ENCODE measurements around the gene AMOTL2.

AMOTL2 gene

DNA sequence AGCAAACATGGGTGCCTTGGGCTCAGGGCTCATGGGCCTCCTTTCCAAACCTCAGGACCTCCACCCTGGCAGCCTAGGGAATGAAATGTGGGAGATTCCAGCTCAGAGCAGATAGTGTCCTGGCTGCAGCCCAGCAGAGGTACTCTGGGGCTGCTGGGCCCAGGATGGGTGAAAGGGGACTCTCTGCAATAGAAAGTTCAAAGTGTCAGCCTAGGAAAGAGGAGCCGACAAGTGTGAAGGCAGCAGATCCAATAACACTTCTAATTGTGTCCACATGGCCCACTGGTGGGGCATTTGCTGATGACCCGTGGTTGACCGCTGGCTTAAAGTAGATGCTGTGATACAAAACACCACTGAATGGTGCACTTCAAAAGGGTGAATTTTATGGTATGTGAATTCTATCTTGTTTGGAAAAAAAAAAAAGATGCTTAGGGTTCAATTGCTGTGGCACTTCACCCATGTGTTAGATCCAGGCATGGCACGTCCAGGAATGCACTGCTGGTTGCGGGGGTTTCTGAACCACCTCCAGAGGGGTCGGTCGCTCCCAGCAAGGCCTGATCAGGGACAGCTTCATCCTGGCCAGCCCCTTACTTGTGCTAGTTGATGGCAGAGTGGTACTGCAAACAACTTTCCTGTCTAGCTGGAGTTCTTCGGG lies 20.9 kb downstream of the AMOTL2 start:
- no peak for DNase-seq (ENCODE audit: low read depth in 2 of 2)

DNA sequence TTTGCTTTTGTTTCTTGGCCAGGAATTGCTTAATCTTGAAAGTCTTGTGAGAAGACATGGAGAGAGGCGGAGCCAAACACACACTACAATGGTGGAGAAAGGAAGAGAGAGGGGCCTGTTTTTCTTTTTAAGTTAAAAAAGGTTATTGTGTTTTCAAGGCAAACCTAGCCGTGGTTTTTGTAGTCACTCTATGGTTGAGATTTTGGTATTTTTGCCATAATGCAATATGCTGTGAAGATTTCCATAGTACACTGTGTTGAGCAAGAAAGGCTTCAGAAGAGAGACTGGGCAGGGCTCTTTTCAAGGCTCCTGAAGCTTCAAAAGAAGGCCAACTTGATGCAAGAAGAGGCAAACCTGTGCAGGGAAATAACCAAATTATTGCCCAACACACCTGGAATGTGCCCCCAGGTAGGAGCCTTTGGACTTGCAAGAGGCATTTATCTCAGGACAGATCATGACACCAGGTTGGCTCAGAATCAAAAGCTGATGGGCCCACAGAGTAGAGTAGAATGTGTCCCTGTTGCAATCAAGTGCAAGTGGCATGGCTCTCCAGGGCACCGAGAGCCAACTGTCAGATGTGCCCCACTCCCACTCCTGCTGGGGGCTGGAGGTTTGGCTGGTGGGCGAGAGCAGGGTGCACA lies 22.1 kb downstream of the AMOTL2 start:
- DNase-seq (ENCODE audit: low read depth in 2 of 2): no peak

DNA sequence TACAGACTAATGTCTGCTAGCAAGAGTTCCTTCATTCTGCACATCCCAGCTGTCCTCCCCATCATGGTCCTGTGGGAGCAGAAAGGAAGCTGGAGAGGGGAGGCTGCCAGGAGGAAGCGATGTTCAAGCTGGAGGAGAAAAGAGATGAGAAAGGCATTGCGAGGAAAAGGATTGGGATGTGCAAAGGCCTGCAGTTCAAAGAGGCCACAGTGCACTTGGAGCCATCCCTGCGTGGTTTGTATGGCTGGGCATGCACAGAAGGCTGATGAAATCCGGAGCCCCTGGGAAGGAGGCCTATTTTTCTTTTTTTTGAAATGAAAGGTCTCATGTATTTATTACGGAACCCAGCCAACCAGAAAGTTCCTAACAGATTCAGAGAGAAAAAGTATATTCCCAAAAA lies 22.8 kb downstream of the AMOTL2 start:
- DNase-seq (ENCODE audit: low read depth in 2 of 2): no peak

DNA sequence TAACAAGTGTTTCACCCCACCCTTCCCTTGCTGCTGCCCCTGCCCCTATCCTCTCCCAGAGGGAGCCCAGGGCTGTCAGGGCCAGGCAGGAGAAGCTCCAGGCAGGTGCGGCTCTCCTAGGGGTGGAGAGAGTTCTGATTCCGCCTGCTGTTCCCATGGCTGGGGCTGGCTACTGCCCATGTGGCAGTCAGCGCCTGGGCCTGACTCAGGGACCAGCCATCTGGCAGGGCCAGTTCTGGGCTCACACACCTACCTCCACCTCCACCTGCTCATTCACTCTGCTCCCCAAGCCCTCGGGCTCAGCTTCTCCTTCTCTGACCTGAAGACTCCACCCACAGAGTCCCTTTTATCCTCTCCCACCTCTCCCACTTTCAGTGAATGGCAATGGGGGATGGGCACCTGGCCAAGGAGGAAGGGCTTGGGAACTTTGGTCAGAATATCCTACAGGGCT lies 23.4 kb downstream of the AMOTL2 start:
- DNase-seq (ENCODE audit: low read depth in 2 of 2): no peak

DNA sequence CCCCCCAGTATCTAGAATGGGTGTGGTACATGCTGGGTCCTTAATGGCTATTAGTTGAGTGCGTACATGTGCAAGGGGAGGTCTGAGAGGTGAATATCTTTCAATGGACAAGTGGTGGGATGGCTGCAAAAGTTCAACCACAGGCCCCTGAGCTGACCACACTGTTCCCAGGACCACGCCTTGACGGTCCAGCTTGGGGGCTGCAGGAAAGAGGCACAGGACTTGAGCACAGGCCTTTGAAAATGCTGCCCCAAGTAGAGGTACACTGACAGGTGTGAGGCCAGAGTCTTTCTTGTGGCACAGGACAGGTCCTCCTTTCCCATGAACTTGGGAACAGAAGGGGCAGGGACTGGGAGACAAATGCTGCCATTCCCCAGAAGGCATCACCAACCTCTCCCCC lies 24.0 kb downstream of the AMOTL2 start:
- no peak for DNase-seq (ENCODE audit: low read depth in 2 of 2)

DNA sequence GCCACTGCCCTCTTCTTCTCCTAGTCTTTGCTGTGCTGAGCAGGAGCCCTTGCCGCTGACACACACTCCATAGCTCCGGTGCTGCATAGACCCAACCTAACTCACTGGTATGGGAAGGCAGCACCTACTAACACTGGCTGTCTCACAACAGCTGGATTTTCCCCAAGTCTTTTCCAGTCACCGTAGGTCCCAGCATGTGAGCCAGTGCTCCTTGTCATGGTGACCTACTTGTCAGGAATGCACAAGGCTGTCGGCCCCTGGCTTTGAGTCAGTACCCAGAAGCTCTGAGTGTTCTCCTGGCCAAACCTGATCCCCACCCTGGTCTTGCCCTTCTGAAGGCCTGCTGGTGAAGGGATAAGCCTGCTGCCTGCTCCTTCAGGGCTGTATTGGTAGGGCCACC lies 25.7 kb downstream of the AMOTL2 start:
- DNase-seq (ENCODE audit: low read depth in 2 of 2): no peak

DNA sequence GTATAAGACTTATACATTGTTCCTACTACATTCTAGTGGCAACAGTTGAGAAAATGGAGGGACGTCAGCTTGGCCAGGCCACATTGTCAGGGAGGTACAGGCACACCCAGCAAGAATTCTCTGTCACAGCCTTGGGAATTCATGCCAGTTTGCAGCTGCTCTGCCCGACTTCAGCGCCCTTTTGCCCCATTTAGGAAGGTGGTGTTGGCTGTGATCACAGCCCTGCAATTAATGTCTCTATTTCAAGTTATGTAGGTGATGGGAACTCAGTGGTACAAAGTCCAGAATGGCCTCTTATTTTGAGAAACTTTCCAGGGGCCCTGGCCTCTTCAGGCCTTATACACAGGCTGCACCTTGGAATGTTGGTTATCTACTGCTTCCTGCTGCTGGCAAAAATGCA lies 26.7 kb downstream of the AMOTL2 start:
- no peak for DNase-seq (ENCODE audit: low read depth in 2 of 2)

DNA sequence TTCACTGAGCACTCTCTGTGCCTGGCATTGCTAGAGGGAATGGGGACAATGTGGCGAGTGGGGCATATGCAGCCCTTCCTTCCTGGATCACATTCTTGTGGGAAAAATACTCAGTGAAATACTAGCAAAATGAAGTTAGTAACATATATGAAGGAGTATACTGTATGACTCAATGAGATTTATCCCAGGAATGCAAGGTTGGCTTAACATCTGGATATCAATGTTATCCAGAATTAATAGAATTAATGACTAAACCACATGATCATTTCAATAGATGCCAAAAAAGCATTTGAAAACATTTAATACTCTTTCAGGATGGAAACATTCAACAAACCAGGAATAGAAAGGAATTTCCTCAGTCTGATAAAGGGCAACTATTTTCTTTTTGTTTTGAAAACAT lies 27.5 kb downstream of the AMOTL2 start:
- DNase-seq (ENCODE audit: low read depth in 2 of 2): no peak

DNA sequence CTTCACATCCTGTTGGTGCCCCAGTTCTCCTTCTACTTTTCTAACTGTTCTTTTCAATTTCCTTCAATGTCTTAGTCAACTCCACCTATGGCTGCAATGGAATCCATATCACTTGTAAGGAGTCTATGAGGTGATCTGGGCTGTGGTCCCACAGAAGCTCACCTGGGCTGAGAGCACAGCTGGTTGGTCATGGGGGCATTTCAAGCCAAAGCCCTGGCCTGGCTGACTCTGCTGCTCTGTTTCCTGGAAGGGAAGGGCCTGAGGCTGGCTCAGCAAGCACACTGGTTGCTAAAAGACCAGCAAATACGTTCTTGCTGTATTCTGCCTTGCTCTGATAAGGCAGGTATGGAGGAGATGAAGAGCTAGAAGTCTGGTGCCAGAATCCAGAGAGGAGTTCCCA lies 29.0 kb downstream of the AMOTL2 start:
- DNase-seq (ENCODE audit: low read depth in 2 of 2): no peak

DNA sequence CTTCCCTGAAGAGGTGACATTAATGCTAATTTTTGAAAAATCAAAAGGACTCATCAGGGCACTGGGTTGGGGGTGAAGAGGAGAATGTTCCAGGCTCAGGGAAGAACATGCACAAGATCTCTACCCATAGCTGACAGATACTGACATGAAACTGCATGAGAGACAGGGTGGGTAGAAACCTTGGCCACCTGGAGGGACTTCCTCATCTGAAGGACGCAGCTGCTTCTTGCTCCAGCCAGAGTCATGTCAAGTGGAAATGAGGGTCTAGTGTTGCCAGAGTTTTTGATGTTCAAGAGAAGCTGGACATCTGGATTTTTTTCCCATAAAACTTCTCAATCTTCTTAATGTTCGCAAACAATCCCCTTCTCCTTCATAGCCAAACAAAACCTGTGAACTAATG lies 29.7 kb downstream of the AMOTL2 start:
- DNase-seq (ENCODE audit: low read depth in 2 of 2): no peak

DNA sequence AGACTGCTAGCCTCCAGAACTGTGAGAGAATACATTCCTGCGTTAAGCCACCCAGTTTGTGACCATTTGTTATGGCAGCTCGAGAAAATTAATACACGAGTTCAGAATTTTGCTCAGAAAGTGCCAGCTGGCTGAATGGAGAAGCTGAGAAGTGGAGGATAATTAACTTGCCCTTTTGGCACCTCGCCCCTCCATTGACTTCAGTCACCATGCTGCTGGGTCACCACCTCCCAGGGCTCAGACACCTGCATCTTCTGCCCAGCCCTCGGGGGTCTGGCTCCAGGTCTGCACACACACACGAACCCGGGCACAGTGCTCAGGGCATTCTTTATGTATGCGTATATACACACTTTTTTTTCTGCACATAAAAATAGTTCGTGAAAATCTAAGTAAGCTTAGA lies 32.0 kb downstream of the AMOTL2 start:
- DNase-seq (ENCODE audit: low read depth in 2 of 2): no peak

DNA sequence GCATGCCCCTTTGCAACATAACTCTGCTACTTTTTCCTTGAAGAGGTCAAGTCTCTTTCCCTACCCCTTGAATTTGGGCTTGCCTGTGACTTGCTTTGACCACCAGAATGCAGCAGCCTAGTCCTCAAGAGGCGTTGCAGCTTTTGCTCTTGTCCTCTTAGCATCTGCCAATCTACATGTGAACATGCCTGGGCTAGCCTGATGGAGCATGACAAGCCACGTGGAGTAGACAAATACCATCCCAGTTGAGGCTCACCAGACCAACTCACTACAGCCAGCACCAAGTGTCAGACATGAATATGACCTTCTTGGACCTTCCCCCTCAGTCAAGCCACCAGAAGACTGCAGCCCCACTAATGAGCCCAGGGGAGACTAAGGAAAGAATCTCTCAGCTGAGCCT lies 32.9 kb downstream of the AMOTL2 start:
- DNase-seq (ENCODE audit: low read depth in 2 of 2): no peak

DNA sequence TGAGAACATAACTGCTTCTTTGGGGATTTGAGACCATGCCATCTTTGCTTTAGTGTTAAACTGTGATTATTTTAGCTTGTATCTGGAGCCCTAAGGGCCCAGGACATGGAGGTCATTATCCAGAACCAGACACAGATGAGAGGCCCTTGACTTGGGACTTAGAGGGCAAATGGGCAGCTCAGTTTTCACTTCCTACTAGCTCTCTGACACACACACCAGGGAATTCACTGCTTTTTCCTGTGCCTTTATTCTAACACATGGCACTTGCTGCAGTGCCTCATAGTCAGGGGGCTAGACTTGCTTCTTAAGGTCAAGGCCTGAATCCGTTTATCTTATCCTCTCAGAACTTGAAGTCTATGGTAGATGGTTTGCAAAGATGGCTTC lies 33.3 kb downstream of the AMOTL2 start:
- DNase-seq (ENCODE audit: low read depth in 2 of 2): no peak

DNA sequence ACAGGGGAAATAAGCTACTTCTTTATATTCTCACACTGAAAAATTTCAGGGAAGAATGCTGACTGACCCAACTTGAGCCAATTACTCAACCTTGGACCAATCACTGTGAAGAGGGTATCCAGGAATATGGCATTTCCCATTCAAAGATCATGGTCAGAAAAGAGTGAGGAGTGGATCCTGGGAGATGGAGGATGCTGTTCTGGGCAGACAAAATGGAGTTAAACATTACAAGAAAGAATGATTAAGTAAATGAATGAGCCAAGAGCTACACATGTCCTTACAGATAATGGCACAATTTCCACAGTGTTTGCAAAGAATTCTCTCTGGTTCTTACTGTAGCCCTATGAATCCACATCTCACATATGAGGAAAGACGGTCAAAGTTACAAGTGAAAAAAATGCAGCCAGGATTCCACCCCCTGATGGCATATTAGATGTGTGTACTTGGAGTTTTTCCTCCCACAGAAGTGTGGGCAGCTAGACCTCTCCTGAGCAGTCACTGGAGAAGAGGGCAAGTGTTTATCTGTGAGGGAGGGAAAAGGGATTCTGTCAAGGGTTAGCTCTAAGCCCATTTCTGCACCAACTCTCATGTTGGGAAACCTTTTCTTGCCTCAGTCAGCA lies 33.8 kb downstream of the AMOTL2 start:
- no peak for DNase-seq (ENCODE audit: low read depth in 2 of 2)

DNA sequence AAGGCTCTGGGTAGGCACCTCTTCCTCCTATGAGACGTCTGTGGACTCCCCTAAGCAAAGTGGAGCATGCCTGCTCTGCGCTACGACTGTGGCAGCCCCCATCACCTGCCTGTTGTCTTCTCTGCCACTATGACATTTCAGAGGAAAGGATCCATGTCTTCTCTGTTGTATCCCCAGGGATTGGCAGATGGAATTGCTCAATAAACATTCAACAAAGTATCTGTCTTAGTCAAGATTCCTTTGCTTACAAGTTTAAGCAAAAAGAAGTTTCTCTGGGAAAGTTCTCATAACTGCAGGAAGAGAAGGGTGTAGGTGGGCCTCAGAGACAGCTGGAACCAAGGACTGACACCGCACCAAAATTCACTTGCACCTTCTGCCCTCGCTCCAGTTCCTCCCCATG lies 34.3 kb downstream of the AMOTL2 start:
- DNase-seq (ENCODE audit: low read depth in 2 of 2): no peak

DNA sequence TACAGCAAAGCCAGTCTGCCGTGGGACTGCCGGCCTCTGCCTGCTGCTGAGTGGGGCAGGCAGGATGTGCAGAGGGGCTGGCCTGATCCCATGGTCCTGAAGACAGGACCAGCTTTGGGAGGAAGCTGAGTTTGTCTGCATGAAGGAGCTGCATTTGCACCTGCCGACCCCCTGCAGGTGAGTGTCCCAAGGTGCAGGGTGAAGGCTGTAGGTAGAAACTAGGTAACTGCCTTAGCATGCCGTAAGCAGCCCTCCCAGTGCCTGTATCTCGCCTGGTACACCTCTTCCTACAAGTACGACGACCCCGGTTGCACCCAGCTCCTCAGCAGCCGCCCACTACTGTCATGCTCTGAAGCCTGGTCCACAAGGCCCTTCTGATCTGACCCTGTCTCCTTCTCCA lies 34.9 kb downstream of the AMOTL2 start:
- no peak for DNase-seq (ENCODE audit: low read depth in 2 of 2)

DNA sequence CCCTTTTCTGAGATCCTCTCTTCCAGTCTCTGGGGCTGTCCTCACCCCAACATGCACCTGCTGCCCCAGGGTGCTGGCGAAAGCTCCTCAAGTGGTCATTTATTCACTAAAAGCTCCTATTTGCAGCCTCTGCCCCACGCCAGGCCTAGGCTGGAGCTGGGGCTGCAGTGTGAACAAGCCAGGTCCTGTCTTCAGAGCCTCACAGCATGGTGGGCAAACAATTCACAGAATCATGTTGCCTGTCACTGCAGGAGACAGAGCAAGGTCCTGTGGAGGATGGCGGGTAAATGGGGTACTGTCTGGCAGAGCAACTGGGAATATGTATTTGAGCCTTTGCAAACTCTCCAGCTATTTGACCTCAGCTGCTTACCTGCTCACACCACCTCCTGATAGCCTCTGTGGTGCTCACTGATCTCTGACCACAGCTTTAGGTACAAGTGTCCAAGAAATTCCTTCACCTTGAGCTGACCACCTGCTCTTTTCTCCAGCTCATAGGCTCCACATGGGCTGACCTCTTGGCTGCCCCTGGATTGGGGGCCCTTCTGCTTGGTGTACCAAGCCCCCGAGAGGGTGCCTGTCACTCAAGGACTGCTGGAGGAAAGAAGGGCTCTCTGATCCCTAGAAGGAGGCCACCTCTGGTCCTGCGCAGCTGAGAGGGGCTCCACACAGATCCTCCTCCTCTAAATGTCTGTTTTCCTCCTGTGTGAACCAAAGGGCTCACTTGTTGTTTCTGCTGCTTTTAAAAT lies 35.6 kb downstream of the AMOTL2 start:
- no peak for DNase-seq (ENCODE audit: low read depth in 2 of 2)

DNA sequence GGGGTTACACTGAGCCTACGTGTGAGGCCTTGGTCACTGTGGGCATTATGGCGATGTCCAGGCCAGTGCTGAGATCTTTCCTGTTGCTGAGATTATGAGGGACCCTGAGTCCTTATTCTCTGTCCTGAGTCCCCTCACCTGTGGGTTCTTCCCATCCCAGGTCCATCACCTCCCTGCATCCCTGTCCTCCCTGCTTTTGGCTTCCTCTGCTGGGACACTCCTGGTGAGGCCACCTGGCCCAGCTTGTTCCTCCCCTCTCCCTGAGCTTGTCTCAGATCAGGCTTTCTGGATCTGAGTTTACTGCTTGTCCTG lies 36.1 kb downstream of the AMOTL2 start:
- DNase-seq (ENCODE audit: low read depth in 2 of 2): no peak

DNA sequence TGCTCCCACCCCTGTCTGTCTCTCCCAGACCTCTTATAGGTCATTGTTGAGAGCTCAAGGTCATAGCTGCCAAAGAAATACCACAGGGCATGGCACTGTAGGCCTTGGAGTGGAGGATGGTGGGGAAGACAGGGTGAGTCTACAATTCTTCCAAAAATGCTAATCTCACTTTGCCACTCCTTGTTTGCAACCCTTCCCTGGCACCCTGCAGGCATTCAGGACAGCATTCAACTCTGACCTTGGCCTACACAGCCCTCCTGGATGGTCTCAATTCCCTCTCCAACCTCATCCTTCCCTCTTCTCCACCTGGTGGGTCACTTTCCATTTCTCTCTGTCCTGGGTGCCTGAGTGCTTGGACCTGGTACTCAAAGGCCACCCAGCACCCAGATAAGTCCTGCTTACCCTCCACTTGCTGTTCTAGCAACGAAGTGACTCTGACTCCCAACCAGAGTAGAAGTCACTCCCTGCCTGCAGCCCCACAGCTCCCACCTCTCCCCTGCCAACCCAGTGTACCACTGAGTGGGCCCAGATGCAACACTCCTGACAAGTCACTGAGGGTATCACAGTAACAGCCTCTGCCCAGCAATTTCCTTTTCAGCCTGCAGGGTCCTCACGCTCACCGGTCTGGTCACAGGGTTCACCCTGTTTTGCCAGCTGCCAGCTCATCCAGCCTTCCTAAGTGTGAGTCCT lies 36.6 kb downstream of the AMOTL2 start:
- no peak for DNase-seq (ENCODE audit: low read depth in 2 of 2)

DNA sequence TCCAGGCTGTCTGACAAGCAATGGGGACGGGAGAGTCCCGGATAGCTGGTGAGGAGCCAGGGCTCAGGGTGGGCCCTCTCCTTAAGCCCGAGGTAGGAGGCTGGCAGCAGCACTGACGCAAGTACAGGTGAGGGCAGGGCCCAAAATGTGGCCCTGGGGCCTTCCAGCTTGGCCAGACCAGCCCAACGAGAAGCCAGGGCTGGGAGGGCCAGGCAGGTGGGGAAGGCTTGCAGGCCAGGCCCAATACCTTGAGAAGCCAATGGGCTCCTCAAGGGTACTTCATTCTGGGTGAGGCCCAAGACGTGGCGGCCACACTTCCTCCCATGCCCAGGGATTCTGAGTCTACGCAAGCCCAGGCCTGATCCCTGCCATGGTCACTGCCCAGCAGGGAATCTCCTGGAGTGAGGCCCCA lies 37.2 kb downstream of the AMOTL2 start:
- no peak for DNase-seq (ENCODE audit: low read depth in 2 of 2)

DNA sequence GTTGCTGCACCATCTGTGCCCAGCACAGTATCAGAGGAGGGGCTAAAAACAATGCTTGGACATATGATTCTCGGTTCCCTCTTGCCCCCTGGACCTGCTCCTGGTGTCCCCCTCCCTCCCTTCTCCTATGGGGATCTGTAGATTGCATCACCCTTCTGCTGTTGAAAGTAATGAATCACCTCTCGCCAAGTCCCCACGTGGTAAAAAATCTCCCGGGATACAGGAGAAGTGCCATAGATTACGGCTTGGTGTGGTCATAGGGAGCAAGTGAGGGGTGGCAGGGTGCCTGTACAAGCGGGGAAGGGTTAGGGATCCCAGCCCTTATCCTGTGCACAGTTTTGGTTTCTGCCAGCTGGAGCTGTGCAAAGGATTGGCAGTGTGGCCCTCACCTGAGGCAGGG lies 37.7 kb downstream of the AMOTL2 start:
- no peak for DNase-seq (ENCODE audit: low read depth in 2 of 2)

DNA sequence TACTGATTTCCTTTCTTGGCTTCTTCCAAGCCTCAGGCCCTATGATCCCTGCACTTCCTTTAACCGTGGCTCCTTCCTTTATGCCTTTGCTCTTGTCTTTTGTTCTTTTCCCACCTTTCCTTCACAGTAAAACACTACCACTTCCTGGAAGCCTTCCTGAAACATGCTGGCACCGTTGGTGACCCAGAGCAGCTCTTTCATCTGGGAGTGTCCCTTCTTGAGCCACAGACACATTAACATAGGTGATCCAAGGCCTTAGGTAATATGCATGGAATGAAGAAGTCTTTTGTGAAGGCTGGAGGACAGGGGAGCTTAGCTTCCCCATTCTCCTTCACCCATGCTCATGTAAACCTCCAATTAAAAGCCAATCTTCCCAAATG lies 39.4 kb downstream of the AMOTL2 start:
- no peak for DNase-seq (ENCODE audit: low read depth in 2 of 2)
